Smooth muscle cell of the pulmonary artery (primary cell): ENCODE measurements around the gene GPR33. TPM values are rescaled to one million over a fixed set of nuclear protein-coding genes. Genes with fewer than 3 reads are reported as not detected.

Source experiments
- total RNA-seq: library from RNA; depleted of rRNA; stranded (reverse); fragments of >200 nt; gene quantifications from 2 replicates; pipeline ENCODE4 v1.2.3, GENCODE V29; 2014

GPR33 gene
- total RNA-seq, result not detected in 2 replicates

DNA sequence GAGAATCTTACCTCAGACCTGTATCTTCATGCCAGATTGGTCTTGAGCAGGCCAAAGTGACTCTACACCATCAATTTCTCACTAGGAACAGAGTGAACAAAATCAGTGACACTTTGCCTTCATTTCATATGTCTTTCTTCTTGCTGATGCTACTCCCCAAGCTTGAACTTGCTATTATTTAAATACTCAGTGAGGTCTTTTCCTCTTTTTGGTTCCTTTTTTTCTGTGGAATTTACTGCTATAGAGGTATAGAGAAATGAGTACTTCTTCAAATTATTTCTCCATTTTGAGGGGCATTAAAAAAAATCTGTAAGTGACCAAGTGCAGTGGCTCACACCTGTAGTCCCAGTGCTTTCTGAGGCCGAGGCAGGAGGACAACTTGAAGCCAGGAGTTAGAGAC, at the start of gene GPR33:
GPR33 (minus strand) TSS at position 154 of the 400 bp plus-strand sequence. CDS start 4,074 bp downstream, outside the sequence.

GRCh38 chr14:31456841-31457664, 30.8 kb downstream of the GPR33 start, which contains the start of gene DTD2:
Gene DTD2 (minus strand): TSS chr14:31457506. CDS start chr14:31457393, 113 bp downstream.

Other genes starting within 250 kb of the GPR33 start
- gene HEATR5A, start 67.5 kb downstream of the GPR33 start, total RNA-seq, result 66.2 and 80.1 TPM in 2 replicates
- 31.7 and 35.3 TPM in 2 replicates for gene DTD2, start 30.5 kb downstream of the GPR33 start, total RNA-seq
- 8.3 and 10.0 TPM in 2 replicates for gene NUBPL, start 73.4 kb upstream of the GPR33 start, total RNA-seq